Measurements from ENCODE around the gene PPP2R2D. TPM values are rescaled to one million over a fixed set of nuclear protein-coding genes. Genes with fewer than 3 reads are reported as not detected.

Gene PPP2R2D
- total RNA-seq, 1 experiment from 2014 or later: 23.5 TPM

- intact Hi-C loops (cut with micrococcal nuclease; ENCODE audit: unreplicated experiment): no loop called here
- H3K4me1 ChIP-seq (replicated peaks; ENCODE audit: insufficient read depth): no peaks in the 10 kb centered on the region
- H3K4me2 ChIP-seq: no peak overlapping the region
- H3K9me2 ChIP-seq (ENCODE audit: insufficient read depth): no peaks in the 10 kb centered on the region
- CTCF ChIA-PET: no interaction called here
- no TSS peak for BruUV-seq (replicated peaks)
- TF ChIP-seq CTCF (conservative IDR thresholded peaks at IDR 0.05) (no peak), EZH2 (IDR thresholded peaks at IDR 0.05; ENCODE audit: low read depth) (no peak)
- H3K4me3 ChIP-seq: no peak overlapping the region
- H2AFZ ChIP-seq: no peak overlapping the region
- no peaks in the 10 kb centered on the region for H3K36me3 ChIP-seq (ENCODE audit: low read depth)
- H4K20me1 ChIP-seq (ENCODE audit: insufficient read depth): no peaks in the 10 kb centered on the region; the same call in 1 of the 2 replicates
- peaks cover 26% of the 10 kb centered on the region; the same call in 1 of the 2 replicates for H3K79me2 ChIP-seq (ENCODE audit: low read depth)
- H3F3A ChIP-seq (ENCODE audit: insufficient read depth, low read depth): no peaks in the 10 kb centered on the region
- no peak overlapping the region for H3K27ac ChIP-seq
- no peaks in the 10 kb centered on the region for H3K27me3 ChIP-seq (ENCODE audit: insufficient read depth, low read depth)
- H3K9me3 ChIP-seq (ENCODE audit: insufficient read depth, low read depth): no peaks in the 10 kb centered on the region
- POLR2A ChIA-PET (ENCODE audit: unreplicated experiment): no interaction called here
- no peak for DNase-seq
These were observed 34.0 kb downstream of the PPP2R2D start for GRCh38 chr10:131934769-131935168.

DNA sequence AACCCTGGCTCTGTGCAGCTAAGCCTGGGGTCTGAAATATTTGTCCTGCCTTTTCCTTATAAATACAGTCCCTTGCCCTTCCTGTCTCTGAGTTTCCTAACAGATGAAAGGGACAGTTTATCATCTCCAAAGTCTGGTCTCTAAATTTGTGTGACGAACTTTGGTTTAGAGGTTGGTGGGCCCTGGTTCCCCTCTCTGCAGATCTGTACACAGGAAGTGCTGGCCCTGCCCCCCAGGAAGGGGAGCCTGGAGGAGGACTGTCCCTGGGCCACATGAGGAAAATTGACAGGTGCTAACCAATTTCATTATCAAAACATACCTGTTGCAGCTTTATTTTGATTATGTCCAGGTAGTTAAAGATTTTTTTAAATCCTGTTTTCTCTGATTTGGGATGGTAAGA, 34.5 kb downstream of the PPP2R2D start:
- Histone ChIP-seq H2AFZ (no peak overlapping the region), H3K9me2 (ENCODE audit: insufficient read depth) (no peaks in the 10 kb centered on the region), H3F3A (ENCODE audit: insufficient read depth, low read depth) (no peaks in the 10 kb centered on the region), H3K4me3 (no peak overlapping the region), H3K36me3 (ENCODE audit: low read depth) (no peaks in the 10 kb centered on the region), H3K9me3 (ENCODE audit: insufficient read depth, low read depth) (no peaks in the 10 kb centered on the region), H3K27ac (no peak overlapping the region), H3K4me2 (no peak overlapping the region), H3K27me3 (ENCODE audit: insufficient read depth, low read depth) (no peaks in the 10 kb centered on the region), H4K20me1 (ENCODE audit: insufficient read depth) (no peaks in the 10 kb centered on the region; the same call in 1 of the 2 replicates), H3K79me2 (ENCODE audit: low read depth) (peaks cover 22% of the 10 kb centered on the region; the same call in 1 of the 2 replicates), H3K4me1 (replicated peaks; ENCODE audit: insufficient read depth) (no peaks in the 10 kb centered on the region)
- no peak for TF ChIP-seq EZH2 (IDR thresholded peaks at IDR 0.05; ENCODE audit: low read depth)
- no peak for DNase-seq
- intact Hi-C loops (cut with micrococcal nuclease; ENCODE audit: unreplicated experiment): no loop called here
- BruUV-seq (replicated peaks): no TSS peak
- ChIA-PET CTCF (no interaction called here), POLR2A (ENCODE audit: unreplicated experiment) (no interaction called here)

- ChIA-PET CTCF (no interaction called here), POLR2A (ENCODE audit: unreplicated experiment) (no interaction called here)
- H2AFZ ChIP-seq: no peak overlapping the region
- no peak for DNase-seq
- no peaks in the 10 kb centered on the region for H3F3A ChIP-seq (ENCODE audit: insufficient read depth, low read depth)
- H3K27me3 ChIP-seq (ENCODE audit: insufficient read depth, low read depth): no peaks in the 10 kb centered on the region
- no peaks in the 10 kb centered on the region; the same call in 1 of the 2 replicates for H4K20me1 ChIP-seq (ENCODE audit: insufficient read depth)
- H3K36me3 ChIP-seq (ENCODE audit: low read depth): no peaks in the 10 kb centered on the region
- no peak overlapping the region for H3K27ac ChIP-seq
- H3K9me3 ChIP-seq (ENCODE audit: insufficient read depth, low read depth): no peaks in the 10 kb centered on the region
- H3K9me2 ChIP-seq (ENCODE audit: insufficient read depth): no peaks in the 10 kb centered on the region
- H3K4me2 ChIP-seq: no peak overlapping the region
- TF ChIP-seq EZH2 (IDR thresholded peaks at IDR 0.05; ENCODE audit: low read depth) (no peak), CTCF (conservative IDR thresholded peaks at IDR 0.05) (no peak)
- H3K4me3 ChIP-seq: no peak overlapping the region
- BruUV-seq (replicated peaks): no TSS peak
- H3K4me1 ChIP-seq (replicated peaks; ENCODE audit: insufficient read depth): no peaks in the 10 kb centered on the region
- peaks cover 13% of the 10 kb centered on the region; the same call in 1 of the 2 replicates for H3K79me2 ChIP-seq (ENCODE audit: low read depth)
- intact Hi-C loops (cut with micrococcal nuclease; ENCODE audit: unreplicated experiment): no loop called here
These were observed 35.5 kb downstream of the PPP2R2D start for GRCh38 chr10:131936294-131936693.

- BruUV-seq (replicated peaks): no TSS peak
- H3K27me3 ChIP-seq (ENCODE audit: insufficient read depth, low read depth): no peaks in the 10 kb centered on the region
- H3F3A ChIP-seq (ENCODE audit: insufficient read depth, low read depth): no peaks in the 10 kb centered on the region
- DNase-seq: no peak
- TF ChIP-seq EZH2 (IDR thresholded peaks at IDR 0.05; ENCODE audit: low read depth): no peak
- no peak for TF ChIP-seq CTCF (conservative IDR thresholded peaks at IDR 0.05)
- peaks cover 9% of the 10 kb centered on the region; the same call in 1 of the 2 replicates for H3K79me2 ChIP-seq (ENCODE audit: low read depth)
- H3K36me3 ChIP-seq (ENCODE audit: low read depth): no peaks in the 10 kb centered on the region
- no peak overlapping the region for H2AFZ ChIP-seq
- H3K27ac ChIP-seq: no peak overlapping the region
- no peak overlapping the region for H3K4me3 ChIP-seq
- ChIA-PET POLR2A (ENCODE audit: unreplicated experiment) (no interaction called here), CTCF (no interaction called here)
- no peaks in the 10 kb centered on the region for H3K9me3 ChIP-seq (ENCODE audit: insufficient read depth, low read depth)
- intact Hi-C loops (cut with micrococcal nuclease; ENCODE audit: unreplicated experiment): no loop called here
- H3K4me2 ChIP-seq: no peak overlapping the region
- H3K4me1 ChIP-seq (replicated peaks; ENCODE audit: insufficient read depth): no peaks in the 10 kb centered on the region
- H3K9me2 ChIP-seq (ENCODE audit: insufficient read depth): no peaks in the 10 kb centered on the region
- no peaks in the 10 kb centered on the region; the same call in 1 of the 2 replicates for H4K20me1 ChIP-seq (ENCODE audit: insufficient read depth)
These were observed 35.9 kb downstream of the PPP2R2D start for GRCh38 chr10:131936736-131937135.

Measured in PC-9 (cell line).